HG02588 (cell line): ENCODE results near the gene RTN4RL1.

ENCODE experiments used
- ATAC-seq: cut with Tn5 transposase; IDR thresholded peaks from one replicate; pipeline ENCODE4 v1.9.1; 2021; ENCODE audit warnings: mild to moderate bottlenecking, moderate library complexity; ENCODE audit not compliant: unreplicated experiment

RTN4RL1 gene, protein sequence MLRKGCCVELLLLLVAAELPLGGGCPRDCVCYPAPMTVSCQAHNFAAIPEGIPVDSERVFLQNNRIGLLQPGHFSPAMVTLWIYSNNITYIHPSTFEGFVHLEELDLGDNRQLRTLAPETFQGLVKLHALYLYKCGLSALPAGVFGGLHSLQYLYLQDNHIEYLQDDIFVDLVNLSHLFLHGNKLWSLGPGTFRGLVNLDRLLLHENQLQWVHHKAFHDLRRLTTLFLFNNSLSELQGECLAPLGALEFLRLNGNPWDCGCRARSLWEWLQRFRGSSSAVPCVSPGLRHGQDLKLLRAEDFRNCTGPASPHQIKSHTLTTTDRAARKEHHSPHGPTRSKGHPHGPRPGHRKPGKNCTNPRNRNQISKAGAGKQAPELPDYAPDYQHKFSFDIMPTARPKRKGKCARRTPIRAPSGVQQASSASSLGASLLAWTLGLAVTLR

DNA sequence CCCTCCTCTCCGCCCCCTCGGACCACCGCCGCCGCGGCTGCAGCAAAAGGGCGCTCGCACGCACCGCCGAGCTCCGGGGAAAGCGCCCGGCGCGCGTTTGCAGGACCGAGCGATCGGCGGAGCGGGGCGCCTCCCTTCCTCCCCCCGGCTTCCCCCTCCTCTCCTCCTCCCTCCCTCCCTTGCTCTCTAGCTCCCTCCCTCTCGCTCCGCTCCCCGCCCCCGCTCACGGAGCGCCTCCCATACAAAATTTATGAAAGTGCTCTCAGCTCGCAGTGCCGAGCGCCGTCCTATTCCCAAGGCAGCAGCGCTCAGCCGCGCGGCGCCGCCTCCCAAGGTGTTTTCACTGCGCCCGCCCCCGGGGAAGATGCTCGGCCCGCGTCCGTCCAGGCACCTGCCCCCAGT is at the start of gene RTN4RL1:
RTN4RL1 (minus strand) TSS at position 115 of the 402 bp plus-strand sequence. CDS start 469 bp downstream, outside the sequence.
- ATAC-seq: no peak

DNA sequence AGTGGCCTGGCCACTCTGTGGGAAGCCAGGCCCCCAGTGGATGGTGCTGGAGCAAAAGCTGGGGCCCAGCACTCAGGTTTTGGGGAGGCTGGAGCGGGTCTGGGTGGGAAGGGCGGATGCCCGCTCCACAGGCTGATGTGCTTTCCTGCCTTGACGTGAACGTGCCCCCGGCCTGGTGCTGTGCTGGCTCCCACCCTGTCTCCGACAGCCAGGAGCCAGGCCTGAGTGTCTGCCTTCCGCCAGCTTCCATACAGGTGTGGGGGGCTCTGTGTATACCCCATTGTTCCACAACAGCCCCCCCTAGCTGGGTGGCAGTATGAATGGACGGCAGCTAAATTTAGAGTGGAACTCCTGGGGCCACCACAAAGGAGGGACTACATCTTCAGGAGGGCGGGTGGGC is 49.8 kb upstream of the RTN4RL1 start:
- ATAC-seq: no peak

DNA sequence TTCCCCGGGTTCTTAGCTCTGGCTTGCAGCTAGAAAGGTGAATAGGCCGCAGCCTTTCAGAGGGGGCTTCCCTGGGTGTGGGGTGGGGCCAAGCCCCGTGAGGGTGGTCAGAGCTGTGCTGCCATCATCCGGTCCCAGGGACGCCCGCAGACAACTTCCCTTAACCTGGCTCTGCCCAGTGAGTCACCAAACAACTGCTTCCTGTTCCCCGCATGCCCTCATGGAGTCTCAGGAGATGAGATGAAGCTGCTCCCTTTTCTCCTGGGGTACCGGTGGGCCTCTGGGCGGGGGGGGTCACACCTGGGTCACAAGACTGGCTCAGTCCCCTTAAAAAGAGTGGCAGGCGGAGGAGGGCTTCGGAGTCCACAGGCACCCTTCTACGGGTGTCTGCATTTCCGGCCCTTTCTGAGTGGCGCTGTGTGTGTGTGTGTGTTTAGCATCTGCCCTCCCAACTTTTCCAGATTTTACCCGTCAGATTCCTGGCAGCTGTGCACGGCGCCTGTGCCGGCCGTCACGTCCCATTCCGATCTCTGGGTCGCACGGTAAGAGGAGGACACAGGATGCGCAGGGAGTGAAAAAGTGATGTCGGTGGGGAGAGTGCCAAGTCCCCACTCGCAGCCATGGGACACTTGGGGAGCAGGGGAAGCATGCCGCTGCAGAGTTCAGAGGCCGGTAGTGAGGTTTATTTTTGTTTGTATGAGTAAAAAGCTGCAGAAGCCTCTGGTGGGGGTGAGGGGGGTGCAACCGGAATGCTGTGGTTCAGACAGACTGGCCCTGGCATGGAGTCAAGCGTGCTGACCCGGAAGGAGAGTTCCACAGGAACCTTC is 46.5 kb upstream of the RTN4RL1 start:
- ATAC-seq: no peak

DNA sequence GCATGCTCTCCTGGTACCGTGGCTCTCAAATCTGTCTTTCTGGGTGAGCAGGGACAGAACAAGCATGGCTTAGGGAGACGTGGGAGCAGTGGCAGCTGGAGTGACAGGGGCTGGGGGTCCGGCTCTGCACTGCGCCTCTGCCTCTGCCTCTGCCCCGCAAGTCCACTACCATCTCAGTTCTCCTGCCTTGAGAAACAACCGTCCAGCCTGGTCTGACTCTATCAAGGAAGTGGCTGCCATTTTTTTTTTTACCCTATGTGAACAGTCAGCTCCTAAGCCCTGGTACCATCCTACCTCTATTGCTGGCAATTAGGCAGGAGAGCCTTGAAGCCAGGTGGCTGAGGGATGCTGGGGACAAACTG is 45.9 kb upstream of the RTN4RL1 start:
- ATAC-seq: no peak

DNA sequence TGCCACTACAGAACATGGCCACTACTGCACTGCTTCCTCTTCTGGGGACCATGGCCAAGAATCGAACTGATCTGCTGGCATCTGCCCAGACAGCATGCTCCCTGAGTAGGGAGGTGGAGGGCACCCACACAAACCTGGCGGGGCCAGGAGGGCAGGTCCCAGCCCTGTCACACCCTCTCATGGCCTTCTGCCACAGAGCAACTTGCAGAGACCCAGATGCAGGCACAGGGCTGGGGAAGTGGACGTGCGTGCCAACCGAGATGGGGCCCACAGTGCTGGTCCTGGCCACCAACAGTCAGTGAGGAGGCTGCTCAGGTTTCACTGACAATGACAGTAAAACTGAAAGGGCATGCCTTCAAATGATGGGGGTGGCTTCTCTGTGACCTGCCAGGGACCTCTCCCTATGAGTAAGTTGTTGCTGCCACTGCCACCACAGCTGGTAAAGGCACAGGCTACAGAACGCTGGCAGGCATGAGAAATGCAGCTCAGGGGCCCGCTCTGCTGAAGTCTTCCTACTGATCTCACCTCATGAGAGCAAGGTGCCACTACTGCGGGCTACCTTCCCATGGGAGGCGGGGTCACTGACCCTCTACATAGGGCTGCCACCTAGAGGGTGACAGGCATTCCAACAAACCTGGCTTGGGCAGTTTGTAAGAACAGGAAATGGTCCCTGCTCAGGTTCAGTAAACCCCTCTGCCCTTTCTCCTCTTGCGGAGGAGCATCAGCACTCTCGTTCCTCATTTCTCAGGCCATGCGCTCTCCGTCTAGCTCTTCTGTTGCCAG is 45.3 kb upstream of the RTN4RL1 start:
- ATAC-seq: peak; percentile 76

DNA sequence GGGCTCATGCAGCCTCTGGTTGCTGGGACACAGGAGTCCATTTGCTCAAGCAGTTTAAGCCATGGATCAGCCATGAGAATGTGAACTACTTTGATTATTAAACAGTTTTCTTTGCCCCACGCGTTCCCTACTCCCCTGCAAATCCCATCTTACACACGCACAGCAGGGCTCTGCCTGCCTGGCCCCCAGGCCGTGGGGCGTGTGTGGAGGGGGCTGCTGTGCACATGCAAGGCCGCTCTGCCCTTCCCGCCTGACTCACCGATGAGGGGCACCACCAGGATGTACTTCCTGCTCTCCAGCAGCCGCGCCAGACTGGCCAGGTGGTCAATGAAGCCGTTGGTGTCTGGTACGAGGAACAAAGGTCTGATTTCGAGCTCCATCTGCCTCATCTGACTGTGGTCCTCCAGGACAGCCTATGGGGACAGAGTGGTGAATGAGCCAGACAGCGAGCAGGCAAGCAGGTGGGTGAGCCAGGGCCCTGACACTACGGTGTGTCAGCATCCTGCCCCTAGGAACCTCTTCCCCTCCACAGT is 43.5 kb upstream of the RTN4RL1 start:
- no peak for ATAC-seq

DNA sequence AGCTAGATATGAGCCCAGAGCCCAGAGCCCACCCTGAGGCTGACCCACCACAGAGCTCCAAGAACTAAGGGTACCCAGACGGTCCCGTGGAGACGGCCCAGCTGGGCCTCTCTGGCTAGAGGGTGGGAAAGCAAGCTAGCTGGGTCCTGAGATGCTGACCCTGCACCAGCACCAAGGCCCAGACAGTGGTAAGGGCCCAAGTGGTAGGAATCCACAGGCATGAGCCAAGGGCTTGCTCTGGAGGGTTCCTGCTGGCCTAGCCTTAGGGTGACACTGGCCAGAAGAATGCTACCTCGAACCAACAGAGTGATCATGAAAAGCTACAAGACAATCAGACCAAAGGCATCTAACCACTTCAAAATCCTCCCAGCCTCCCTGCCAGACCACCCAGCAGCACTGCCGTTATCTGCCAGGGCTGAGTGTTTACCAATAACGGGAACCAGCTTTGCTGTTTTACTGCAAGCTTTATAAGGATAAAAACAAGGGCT is 42.9 kb upstream of the RTN4RL1 start:
- no peak for ATAC-seq

DNA sequence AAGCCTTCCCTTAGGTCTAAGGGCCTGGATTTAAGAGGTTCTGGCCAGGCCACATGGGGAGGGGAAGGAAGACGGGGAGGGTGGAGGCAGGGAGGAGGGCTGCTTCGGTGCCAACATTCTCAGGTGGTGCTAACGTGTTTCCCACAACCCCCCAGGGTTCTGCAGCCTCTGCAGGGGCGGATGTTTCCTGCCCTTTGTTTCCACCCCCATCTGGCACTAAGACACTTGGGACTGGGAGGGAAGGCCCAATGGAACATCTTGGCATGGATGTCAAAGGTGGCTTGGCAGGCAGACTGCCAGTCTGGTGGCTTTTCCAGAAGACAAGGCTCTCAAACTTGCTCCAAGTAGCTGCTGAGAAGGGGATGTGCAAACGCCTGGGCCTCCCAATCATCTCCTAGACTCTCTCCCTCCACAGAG is 42.5 kb upstream of the RTN4RL1 start:
- no peak for ATAC-seq

DNA sequence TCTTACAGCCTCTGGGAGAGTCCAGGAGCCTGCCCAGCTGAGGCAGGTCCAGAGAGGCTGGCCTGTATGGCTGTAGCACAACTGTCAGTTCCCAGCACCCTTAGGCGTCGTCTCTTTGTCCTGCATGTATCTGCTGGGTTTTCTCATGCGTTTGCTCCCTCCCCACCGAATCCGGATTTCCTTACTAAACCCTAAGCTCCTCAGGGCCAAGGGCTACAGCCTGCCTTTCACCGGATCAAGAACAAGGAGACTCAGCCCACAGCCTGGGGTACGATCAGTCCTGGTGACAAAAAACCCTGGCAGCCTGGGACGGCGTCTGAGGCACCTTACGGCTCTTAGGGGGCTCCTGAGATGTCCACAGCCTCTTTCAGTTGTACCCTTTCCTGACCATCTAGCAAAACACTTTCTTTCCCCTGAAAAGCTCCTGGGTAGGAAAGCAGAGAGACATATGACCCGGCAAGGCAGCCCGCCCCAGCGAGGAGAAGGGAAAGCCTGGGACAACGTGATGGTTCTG is 42.0 kb upstream of the RTN4RL1 start:
- no peak for ATAC-seq

DNA sequence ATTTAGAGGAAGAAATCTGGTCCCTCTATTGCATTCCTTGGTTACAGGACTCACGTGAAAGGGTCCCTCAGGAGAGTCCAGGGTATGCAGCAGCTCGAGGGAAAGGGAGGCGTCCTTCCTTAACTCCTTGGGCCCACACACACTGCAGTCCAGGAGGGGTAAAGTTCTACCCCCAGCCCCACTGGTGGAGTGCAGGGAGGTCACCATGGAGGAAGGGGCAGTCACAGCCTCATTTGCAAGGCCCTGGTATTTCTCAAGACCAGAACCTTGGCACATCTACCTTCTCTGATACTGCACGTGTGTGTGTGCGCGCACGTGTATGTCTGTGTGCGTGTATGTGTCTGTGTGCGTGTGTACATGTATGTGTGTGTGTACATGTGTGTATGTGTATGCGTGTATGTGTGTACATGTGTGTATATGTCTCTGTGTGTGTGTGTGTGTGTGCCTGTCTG is 40.8 kb upstream of the RTN4RL1 start:
- no peak for ATAC-seq

DNA sequence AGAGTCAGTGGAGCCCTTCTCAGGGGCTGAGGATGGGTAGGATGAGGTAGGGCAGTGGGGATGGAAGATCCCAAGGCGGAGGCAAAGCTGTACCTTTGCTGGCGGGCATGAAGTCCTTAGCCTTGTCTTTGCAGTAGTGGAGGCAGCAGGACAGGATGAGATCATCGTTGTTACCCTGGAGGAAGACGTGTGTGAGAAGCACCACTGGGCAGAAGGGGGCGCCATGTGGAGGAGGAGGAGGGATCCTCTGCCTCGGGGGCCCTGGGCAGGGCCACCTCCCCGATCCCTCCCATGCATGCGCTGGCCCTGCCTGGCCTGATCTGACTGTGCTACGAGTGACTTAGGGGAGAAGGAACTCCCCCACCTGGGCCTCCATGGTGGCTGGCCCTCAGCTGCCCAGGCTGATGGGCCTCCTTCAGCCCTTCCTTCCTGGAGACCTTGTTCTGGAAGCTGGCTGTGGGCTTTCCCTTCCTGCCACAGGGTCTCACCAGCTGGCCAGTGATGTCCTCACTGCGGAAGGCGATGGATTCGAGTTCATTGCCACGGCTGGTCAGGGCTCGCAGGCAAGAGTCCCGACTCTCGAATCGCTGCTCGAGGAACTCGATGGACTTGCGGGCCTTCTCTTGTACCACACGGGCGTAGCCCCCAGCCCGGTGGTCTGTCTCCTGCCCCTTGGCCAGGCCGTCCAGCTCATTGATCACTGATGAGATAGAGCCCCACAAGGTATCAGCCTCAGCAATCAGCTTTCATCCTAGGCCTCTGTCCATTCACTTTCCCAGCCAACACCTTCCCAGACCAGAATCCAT is 40.0 kb upstream of the RTN4RL1 start:
- no peak for ATAC-seq

DNA sequence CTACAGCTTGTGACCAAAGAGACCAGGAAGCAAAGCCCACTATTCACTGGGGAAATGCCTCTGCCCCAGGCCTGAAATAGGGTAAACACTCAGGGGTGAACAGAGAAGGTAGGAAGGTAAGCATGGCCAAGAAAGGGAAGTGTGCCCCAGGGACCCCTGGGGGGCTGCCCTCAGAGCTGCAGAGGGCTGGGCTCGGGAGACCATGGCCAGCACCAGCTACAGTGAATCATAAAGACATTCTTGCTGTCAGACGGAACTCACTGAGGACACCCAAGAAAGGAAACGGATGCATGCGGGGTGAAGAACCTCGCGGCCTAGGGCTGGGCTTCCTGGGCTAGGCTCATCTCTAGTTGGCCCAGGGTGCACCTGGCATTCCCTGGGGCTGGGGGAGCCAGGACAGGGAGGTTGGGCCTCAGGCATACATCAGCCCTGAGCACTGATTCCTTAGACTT is 39.4 kb upstream of the RTN4RL1 start:
- no peak for ATAC-seq

DNA sequence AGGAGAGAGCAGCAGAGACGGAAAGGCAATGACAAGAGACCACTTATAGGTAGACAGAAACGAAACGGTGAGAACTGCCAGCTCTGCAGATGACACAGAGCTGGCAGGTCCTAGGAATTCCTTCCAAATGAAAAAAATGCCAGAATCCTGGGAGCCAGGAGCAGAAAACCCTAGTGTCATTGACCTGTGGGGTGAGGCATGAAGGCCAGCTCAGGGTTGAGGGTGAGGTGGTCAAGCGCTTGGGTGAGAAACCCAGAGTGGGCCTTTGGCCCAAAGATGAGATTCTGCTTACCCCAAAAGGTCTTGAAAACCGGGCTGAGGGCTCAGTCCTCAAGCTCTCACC is 39.0 kb upstream of the RTN4RL1 start:
- no peak for ATAC-seq

DNA sequence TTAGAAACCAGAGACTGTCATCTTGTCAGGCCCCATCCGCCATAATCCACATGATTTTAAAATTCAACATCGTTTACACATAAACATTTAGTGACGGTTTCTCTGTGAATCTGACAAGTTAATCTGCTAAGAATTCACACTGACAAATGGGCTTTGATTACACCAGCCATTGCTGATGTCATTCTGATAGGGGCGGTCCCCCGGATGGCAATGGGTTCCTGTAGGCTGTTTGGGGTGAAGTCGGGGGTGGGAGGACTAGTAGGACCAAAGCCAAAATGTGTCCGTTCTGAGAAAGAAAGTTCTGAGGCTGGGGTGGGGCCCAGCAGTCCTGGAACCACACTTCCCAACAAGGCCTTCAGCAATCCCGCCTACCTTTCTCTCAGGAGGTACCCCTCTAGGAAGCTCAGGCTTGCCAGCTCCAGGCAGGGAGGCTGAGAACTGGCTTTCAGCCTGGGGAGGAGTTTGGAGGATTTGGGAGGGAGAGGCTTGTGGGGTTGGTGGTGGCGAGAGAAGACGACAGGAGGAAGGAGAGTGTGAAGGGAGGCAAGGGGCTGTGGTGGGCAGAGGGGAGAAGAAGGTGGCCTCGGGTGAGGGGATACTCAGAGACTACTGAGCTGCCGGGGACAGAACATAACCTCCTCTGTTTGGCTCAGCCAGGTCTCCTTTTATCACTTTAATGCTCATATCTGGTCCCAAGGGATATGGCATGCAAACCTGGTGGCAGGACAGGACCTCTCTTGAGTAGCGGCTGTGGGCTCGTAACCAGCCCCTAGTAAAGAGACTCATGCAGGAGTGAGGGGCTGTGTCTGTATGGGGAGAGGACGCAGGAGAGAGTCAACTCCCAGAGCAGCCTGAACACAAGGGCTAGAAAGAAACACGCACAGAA is 38.4 kb upstream of the RTN4RL1 start:
- ATAC-seq: no peak

DNA sequence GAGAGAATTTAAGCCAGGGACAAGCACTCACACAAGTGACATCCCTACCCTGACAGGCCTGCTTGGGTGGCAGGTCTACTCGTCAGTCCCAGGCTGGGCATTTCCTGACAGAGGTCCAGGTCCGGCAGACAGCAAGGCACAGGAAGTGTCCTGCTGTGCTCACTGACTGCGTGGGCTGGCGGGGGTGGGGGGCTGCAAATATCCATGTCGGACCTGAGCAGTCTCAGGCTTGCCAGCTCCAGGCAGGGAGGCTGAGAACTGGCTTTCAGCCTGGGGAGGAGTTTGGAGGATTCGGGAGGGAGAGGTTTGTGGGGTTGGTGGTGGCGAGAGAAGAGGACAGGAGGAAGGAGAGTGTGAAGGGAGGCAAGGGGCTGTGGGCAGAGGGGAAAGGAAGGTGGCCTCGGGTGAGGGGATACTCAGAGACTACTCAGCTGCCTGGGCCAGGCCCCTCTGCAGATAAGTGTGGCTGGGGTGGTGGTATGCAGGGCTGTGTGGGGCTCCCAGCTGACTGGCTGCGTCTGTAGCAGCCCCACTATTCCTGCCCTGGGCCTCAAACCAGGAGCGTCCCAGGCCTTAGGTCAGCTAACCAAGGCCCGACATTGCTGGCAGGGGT is 37.5 kb upstream of the RTN4RL1 start:
- no peak for ATAC-seq

DNA sequence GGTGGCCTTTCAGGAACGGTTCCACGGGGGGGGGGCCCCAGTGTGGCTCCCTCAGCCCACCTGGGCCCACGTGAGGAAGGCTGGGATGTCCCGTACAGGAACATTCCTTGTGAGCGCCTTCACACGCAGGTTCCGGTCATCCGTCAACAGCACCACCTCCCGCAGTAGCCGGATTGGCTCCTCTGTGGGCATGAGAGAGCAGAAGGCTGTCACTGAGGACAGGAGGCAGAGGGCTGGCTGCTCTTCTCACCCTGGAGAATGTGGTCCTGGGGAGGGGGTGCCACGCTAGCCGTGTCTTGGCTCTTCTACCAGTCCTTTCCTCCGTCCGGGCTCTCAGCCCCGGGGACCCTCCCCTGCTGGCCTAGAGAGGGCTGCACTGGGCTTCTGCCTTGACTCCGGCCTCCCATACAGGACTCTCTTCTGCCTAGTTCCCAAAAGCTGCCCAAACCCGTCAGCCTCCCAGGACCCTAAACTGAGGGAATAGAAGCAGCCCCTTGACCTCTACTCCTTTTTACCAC is 36.4 kb upstream of the RTN4RL1 start:
- ATAC-seq: no peak

DNA sequence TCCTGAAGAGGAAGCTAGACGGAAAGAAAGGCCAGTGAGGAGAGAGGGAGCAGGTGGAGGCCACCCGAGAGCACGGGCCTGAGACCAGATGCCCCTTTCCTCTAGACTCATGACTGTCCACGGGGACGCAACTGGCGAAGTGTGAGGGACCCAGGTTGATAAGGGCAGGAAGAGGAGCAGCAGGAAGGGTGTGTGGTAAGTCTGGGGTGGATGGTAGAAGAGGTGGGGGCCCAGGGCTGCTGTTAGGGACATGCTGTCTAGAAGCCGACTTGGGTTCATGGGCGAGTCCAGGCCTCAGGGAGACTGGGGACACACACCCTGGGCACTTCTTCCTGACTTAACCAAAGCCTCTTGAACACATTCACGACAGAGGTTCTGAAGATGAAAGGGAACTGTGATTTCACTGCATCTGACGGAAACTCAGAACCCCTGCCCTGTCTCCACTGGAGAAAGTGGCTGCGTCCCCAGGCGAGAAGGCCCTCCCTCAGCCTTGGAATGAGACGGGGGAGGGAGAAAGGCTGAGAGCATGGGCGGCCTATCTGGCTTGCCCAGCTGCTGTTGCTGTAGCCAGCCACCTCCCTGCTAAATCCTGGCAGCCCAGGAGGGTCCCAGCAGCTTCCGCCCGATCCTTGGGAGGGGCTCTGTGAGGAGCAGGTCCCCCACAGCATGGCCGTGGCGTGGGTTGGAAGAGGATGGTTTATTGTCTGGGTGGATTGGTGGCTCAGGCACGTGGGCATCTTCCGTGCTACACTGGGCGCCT is 35.7 kb upstream of the RTN4RL1 start:
- ATAC-seq: no peak

DNA sequence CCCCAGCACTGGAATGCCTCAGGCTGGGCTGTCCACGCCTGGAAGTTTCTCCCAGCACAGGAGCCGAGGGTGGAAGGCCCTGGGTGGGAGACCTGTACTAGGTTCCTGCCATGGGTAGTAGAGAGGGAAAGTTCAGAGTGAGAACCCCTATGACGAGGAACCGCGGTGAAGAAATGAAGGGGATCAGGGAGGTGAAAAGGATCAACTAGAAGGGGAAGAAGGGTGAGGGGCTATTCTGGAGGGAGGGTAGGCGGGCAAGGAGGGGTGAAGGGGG is 35.2 kb upstream of the RTN4RL1 start:
- no peak for ATAC-seq
